Neural cell (in vitro differentiated cells): ENCODE measurements around the gene IDH3B.

Source experiments
- EZH2 ChIP-seq: fragments of 200-600, 300-800 bp; shearing (Covaris generic), sonication (generic); IDR thresholded peaks from 2 replicates; pipeline ENCODE4 v1.6.1; 2014; ENCODE audit warnings: antibody characterized with exemption, low read length, borderline replicate concordance, mild to moderate bottlenecking; ENCODE audit not compliant: insufficient read depth, poor library complexity, severe bottlenecking
- MXI1 ChIP-seq: fragments of 450-650 bp; conservative IDR thresholded peaks from 2 replicates; pipeline ENCODE4 v1.6.1; 2014; ENCODE audit warnings: antibody characterized with exemption, mild to moderate bottlenecking; ENCODE audit not compliant: poor library complexity, severe bottlenecking
- SMC3 ChIP-seq: fragments of 450-650 bp; conservative IDR thresholded peaks from 2 replicates; pipeline ENCODE4 v1.6.1; 2014; ENCODE audit warnings: antibody characterized with exemption, mild to moderate bottlenecking, moderate library complexity; ENCODE audit not compliant: poor library complexity
- TAF1 ChIP-seq: IDR thresholded peaks from 2 replicates; pipeline ENCODE4 v1.6.1; 2012; ENCODE audit warnings: low read depth
- TF ChIP-seq, protein P1 (sequence below): fragments of 450-650 bp; IDR thresholded peaks from 2 replicates; pipeline ENCODE4 v1.5.1; 2014; ENCODE audit warnings: antibody characterized with exemption, mild to moderate bottlenecking, moderate library complexity; ENCODE audit not compliant: poor library complexity, severe bottlenecking

DNA sequence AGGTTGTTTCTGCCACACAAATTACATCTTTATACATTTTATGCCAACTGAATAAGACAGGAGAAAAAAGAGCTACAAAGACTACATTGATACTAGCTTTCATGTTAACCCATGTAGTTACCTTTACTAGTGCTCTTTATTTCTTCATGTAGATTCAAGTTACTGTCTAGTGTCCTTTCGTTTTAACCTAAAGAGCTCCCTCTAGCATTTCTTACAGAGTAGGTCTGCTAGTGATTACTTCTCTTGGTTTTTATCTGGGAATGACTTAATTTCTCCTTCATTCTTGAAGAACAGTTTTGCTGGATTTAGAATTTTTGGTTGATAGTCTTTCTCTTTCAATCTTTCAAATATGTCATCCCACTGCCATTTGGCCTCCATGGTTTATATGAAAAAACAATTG, 32.8 kb downstream of the IDH3B start:
- no peak for TF ChIP-seq EZH2
- TF ChIP-seq, protein P1, sequence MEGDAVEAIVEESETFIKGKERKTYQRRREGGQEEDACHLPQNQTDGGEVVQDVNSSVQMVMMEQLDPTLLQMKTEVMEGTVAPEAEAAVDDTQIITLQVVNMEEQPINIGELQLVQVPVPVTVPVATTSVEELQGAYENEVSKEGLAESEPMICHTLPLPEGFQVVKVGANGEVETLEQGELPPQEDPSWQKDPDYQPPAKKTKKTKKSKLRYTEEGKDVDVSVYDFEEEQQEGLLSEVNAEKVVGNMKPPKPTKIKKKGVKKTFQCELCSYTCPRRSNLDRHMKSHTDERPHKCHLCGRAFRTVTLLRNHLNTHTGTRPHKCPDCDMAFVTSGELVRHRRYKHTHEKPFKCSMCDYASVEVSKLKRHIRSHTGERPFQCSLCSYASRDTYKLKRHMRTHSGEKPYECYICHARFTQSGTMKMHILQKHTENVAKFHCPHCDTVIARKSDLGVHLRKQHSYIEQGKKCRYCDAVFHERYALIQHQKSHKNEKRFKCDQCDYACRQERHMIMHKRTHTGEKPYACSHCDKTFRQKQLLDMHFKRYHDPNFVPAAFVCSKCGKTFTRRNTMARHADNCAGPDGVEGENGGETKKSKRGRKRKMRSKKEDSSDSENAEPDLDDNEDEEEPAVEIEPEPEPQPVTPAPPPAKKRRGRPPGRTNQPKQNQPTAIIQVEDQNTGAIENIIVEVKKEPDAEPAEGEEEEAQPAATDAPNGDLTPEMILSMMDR = peak; percentile 27
- peak; percentile 13 for TF ChIP-seq SMC3
- TF ChIP-seq MXI1 = no peak
- TF ChIP-seq TAF1 = no peak
